CD14-positive monocyte (primary cell): ENCODE results near the gene POSTN. TPM values are rescaled to one million over a fixed set of nuclear protein-coding genes. Genes with fewer than 3 reads are reported as not detected.

Source experiments
- DNase-seq, 3 donors: peaks; one replicate each; pipeline ENCODE4 v3.0.0-alpha.2; 2011 to 2022
- H2AFZ ChIP-seq: 2 replicates; pipeline ENCODE4 v1.6.0; 2012; ENCODE audit warnings: mild to moderate bottlenecking, low read depth, low read length, inconsistent platforms; ENCODE audit not compliant: insufficient read depth, poor library complexity, severe bottlenecking
- H3K27ac ChIP-seq, 2 donors: 1 replicate in 1 of 2; 2 replicates in 1 of 2; pipeline ENCODE4 v1.5.1; 2012 to 2013; ENCODE audit warnings: low read length in 2 of 2, control low read depth in 1 of 2, inconsistent platforms in 1 of 2, low read depth in 1 of 2, mild to moderate bottlenecking in 1 of 2
- H3K27me3 ChIP-seq, 2 donors: one replicate each; pipeline versions ENCODE4 v1.6.0 to v1.6.1; 2011 to 2013; ENCODE audit warnings: low read length in 2 of 2; ENCODE audit not compliant: control insufficient read depth in 2 of 2, insufficient read depth in 2 of 2
- H3K36me3 ChIP-seq, 2 donors: replicated peaks in 1 of 2; 1 replicate in 1 of 2; 2 replicates in 1 of 2; pipeline versions ENCODE4 v1.5.1 to v1.6.1; 2012 to 2013; ENCODE audit warnings: low read length in 2 of 2, control low read depth in 1 of 2, inconsistent platforms in 1 of 2, mild to moderate bottlenecking in 1 of 2; ENCODE audit not compliant: insufficient read depth in 2 of 2, control insufficient read depth in 1 of 2
- H3K4me1 ChIP-seq, 2 donors: 1 replicate in 1 of 2; 2 replicates in 1 of 2; pipeline versions ENCODE4 v1.5.1 to v1.6.1; 2012 to 2013; ENCODE audit warnings: low read length in 2 of 2, control low read depth in 1 of 2, inconsistent platforms in 1 of 2, mild to moderate bottlenecking in 1 of 2, moderate library complexity in 1 of 2; ENCODE audit not compliant: insufficient read depth in 2 of 2, control insufficient read depth in 1 of 2
- H3K4me2 ChIP-seq: replicated peaks from 2 replicates; pipeline ENCODE3; 2012; ENCODE audit warnings: low read length, moderate library complexity, mild to moderate bottlenecking; ENCODE audit not compliant: poor library complexity, severe bottlenecking; ENCODE audit errors: extremely low read depth
- H3K4me3 ChIP-seq, 3 experiments: fragments of 200-600 bp in 1 of 3; sonication (generic) in 1 of 3; replicated peaks in 1 of 3; 1 replicate in 2 of 3; 2 replicates in 1 of 3; pipeline ENCODE4 v1.5.1; 2011 to 2013; ENCODE audit warnings: low read length in 3 of 3, mild to moderate bottlenecking in 3 of 3, control low read depth in 2 of 3, low read depth in 2 of 3, inconsistent platforms in 1 of 3, moderate library complexity in 1 of 3
- H3K79me2 ChIP-seq: 2 replicates; pipeline ENCODE4 v1.6.0; 2012; ENCODE audit warnings: mild to moderate bottlenecking, control low read depth, inconsistent platforms, low read length, moderate library complexity; ENCODE audit not compliant: insufficient read depth
- H3K9ac ChIP-seq: 2 replicates; pipeline ENCODE4 v1.6.0; 2017; ENCODE audit warnings: low read length, mild to moderate bottlenecking; ENCODE audit not compliant: insufficient read depth, poor library complexity, severe bottlenecking
- H3K9me3 ChIP-seq, 2 donors: replicated peaks in 1 of 2; 1 replicate in 1 of 2; 2 replicates in 1 of 2; pipeline versions ENCODE4 v1.5.1 to v1.6.1; 2012 to 2013; ENCODE audit warnings: low read length in 2 of 2, control low read depth in 1 of 2; ENCODE audit not compliant: control insufficient read depth in 1 of 2, insufficient read depth in 1 of 2
- H4K20me1 ChIP-seq: 2 replicates; pipeline ENCODE4 v1.6.0; 2012; ENCODE audit warnings: mild to moderate bottlenecking, low read length, control low read depth, moderate library complexity; ENCODE audit not compliant: insufficient read depth
- H3K27ac Mint-ChIP-seq, 7 donors: one replicate each; pipeline ENCODE4 v1.8.0; 2020; ENCODE audit warnings: mild to moderate bottlenecking in 7 of 7, mixed read lengths in 7 of 7, moderate library complexity in 6 of 7, inconsistent platforms in 2 of 7
- H3K27me3 Mint-ChIP-seq, 3 donors: one replicate each; pipeline ENCODE4 v1.8.0; 2021 to 2022; ENCODE audit warnings: low read depth in 3 of 3, mild to moderate bottlenecking in 3 of 3, mixed read lengths in 3 of 3, moderate library complexity in 3 of 3, inconsistent platforms in 1 of 3
- H3K36me3 Mint-ChIP-seq, 2 donors: one replicate each; pipeline ENCODE4 v1.8.0; 2020; ENCODE audit warnings: mixed read lengths in 2 of 2, inconsistent platforms in 1 of 2, mild to moderate bottlenecking in 1 of 2
- H3K4me1 Mint-ChIP-seq: one replicate; pipeline ENCODE4 v1.8.0; 2020; ENCODE audit warnings: mild to moderate bottlenecking, mixed read lengths
- H3K4me3 Mint-ChIP-seq, 2 donors: one replicate each; pipeline ENCODE4 v1.8.0; 2020; ENCODE audit warnings: mild to moderate bottlenecking in 2 of 2, mixed read lengths in 2 of 2, moderate library complexity in 1 of 2
- H3K9me3 Mint-ChIP-seq, 7 donors: one replicate each; pipeline ENCODE4 v1.8.0; 2020 to 2022; ENCODE audit warnings: mixed read lengths in 7 of 7, mild to moderate bottlenecking in 6 of 7, moderate library complexity in 6 of 7, inconsistent platforms in 2 of 7
- CTCF ChIP-seq: fragments of 200-600 bp; IDR thresholded peaks from one replicate; pipeline ENCODE4 v1.8.0; 2022; ENCODE audit warnings: antibody characterized with exemption, mild to moderate bottlenecking
- WGBS: methylation state at CpG from one replicate; pipeline ENCODE4 v1.1.5; 2013; ENCODE audit warnings: missing lambda C conversion rate; ENCODE audit not compliant: insufficient coverage; 5-methylcytosine and 5-hydroxymethylcytosine counted together
- intact Hi-C, 2 donors: fragments of 100-400 bp; cut with micrococcal nuclease; formaldehyde crosslinking; loops; one replicate each; pipeline versions ENCODE4 v1.15.0 to v1.15.1; 2023
- polyA plus RNA-seq, 3 donors: library from polyadenylated mRNA; depleted of rRNA in 1 of 3; unstranded in 2 of 3; stranded (reverse) in 1 of 3; fragments of 300-500 nt in 2 of 3; fragments of >200 nt in 1 of 3; fragmentation: Illumina TruSeq in 2 of 3; gene quantifications; 1 replicate in 2 of 3; 2 replicates in 1 of 3; pipeline ENCODE4 v1.2.3, GENCODE V29; 2012 to 2021

The POSTN gene
- polyA plus RNA-seq, 3 donors, result not detected

DNA sequence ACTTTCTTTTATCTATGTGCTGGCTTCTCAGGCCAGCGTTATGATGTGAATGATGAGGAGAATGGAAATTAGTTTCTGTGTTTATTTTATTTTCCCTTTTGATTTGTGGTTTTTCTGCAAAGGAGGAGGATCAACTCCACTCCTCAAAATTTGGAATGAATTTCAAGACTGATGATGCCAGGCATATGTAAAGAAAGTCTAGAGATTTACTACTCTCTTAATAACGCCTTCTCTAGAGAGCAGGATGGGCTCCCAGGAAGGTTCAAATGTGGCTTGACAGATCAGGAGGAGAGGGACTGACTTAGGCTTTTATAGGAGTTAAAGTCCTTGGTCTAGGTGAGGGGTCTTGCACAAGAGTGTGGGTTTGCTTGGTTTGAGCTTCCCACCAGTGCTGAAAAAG is 15.1 kb upstream of the POSTN start:
- DNase-seq, result no peak
- no peaks in the 10 kb centered on the region for H3K36me3 Mint-ChIP-seq
- Histone ChIP-seq H3K4me1 (no peaks in the 10 kb centered on the region), H3K27ac (no peak overlapping the region), H3K9ac (no peak overlapping the region), H3K36me3 (no peaks in the 10 kb centered on the region), H3K9me3 (no peaks in the 10 kb centered on the region), H3K4me2 (no peak overlapping the region), H3K27me3 (no peaks in the 10 kb centered on the region), H3K4me3 (no peak overlapping the region), H3K79me2 (no peaks in the 10 kb centered on the region), H4K20me1 (no peaks in the 10 kb centered on the region), H2AFZ (no peak overlapping the region)
- H3K4me1 Mint-ChIP-seq, result no peaks in the 10 kb centered on the region
- no CpG with 5 or more reads among the region's 2 CpGs for WGBS
- no peaks in the 10 kb centered on the region for H3K9me3 Mint-ChIP-seq
- intact Hi-C loops, result no loop called here
- no peaks in the 10 kb centered on the region for H3K27me3 Mint-ChIP-seq
- TF ChIP-seq CTCF, result no peak
- peak overlapping the region in 1 of 7 donors; percentile 22 for H3K27ac Mint-ChIP-seq
- no peak overlapping the region for H3K4me3 Mint-ChIP-seq

DNA sequence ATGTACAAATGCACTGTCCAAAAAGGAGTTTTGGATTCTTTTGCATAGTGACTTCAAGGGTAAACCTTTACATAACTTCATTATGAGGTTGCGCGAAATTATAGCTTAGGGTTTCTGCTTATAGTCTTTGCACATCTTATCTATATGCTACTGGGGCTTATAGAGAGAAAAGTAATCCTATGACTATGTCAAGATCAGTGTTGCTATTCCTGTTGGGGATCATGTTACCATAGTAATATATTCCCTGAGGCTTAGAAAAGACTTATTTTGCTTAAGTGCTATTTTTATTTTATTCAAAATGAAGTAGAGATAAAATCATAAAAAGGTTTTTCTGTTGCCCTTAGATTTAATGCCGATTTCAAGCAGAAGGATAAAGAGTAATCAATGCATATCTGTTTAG is 14.7 kb upstream of the POSTN start:
- no peak overlapping the region for H3K4me2 ChIP-seq
- no peaks in the 10 kb centered on the region for H3K9me3 Mint-ChIP-seq
- H3K36me3 Mint-ChIP-seq, result no peaks in the 10 kb centered on the region

More for the DNA sequence above, 14.7 kb upstream of the POSTN start:
- TF ChIP-seq CTCF, result no peak
- H3K27ac ChIP-seq, result no peak overlapping the region
- no peaks in the 10 kb centered on the region for H3K27me3 Mint-ChIP-seq
- no peak overlapping the region for H3K4me3 Mint-ChIP-seq
- H3K36me3 ChIP-seq, result no peaks in the 10 kb centered on the region
- no peaks in the 10 kb centered on the region for H3K4me1 ChIP-seq
- no peak overlapping the region for H2AFZ ChIP-seq
- H3K9ac ChIP-seq, result no peak overlapping the region
- H3K4me1 Mint-ChIP-seq, result no peaks in the 10 kb centered on the region
- intact Hi-C loops, result no loop called here
- DNase-seq, result no peak
- H4K20me1 ChIP-seq, result no peaks in the 10 kb centered on the region
- H3K9me3 ChIP-seq, result no peaks in the 10 kb centered on the region
- no peak overlapping the region for H3K4me3 ChIP-seq
- WGBS, result no CpG with 5 or more reads among the region's 3 CpGs
- no peaks in the 10 kb centered on the region for H3K27me3 ChIP-seq
- H3K27ac Mint-ChIP-seq, result no peak overlapping the region
- no peaks in the 10 kb centered on the region for H3K79me2 ChIP-seq
